Measurements from ENCODE around the gene QPCT. TPM values are rescaled to one million over a fixed set of nuclear protein-coding genes. Genes with fewer than 3 reads are reported as not detected.

QPCT gene
- total and polyA plus RNA-seq, 2 experiments from 2014 or later: 13.2 TPM

DNA sequence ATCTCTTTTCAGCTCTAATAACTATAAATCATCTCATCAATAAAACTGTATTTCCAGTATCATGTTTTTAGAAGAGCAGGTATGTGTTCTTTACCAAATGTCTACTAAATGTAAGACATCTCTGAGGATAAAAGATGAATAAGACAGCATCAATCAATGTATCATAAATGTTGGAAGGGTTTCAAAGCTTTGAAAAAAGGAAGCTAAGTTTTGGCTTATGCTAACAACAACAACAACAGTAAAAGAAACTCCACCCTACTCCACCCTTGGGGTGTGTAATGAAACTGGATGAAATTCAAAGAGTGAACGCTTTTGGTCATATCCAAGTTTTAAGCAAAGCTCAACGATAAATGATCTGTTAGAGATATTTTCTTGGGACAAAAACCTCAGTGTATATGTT lies 36.9 kb upstream of the QPCT start:
- peaks cover 7% of the 10 kb centered on the region; the same call in 1 of the 2 replicates for H3K4me1 ChIP-seq (ENCODE audit: insufficient read depth)
- no peak overlapping the region for H3K4me3 ChIP-seq
- no peaks in the 10 kb centered on the region for H3F3A ChIP-seq (replicated peaks; ENCODE audit: low read depth)
- H3K36me3 ChIP-seq (ENCODE audit: insufficient read depth): no peaks in the 10 kb centered on the region
- H3K27ac ChIP-seq (ENCODE audit: low read depth): no peak overlapping the region
- H4K20me1 ChIP-seq (replicated peaks; ENCODE audit: insufficient read depth): peaks cover 32% of the 10 kb centered on the region; the same call in 1 of the 2 replicates
- ATAC-seq (no peak), DNase-seq (ENCODE audit: low spot score) (no peak)
- H3K36me3 Mint-ChIP-seq (ENCODE audit: low read depth): peaks cover 20% of the 10 kb centered on the region
- peaks cover 98% of the 10 kb centered on the region for H3K79me2 ChIP-seq (replicated peaks; ENCODE audit: insufficient read depth)
- H3K9me2 ChIP-seq (ENCODE audit: insufficient read depth): no peaks in the 10 kb centered on the region
- H3K4me1 Mint-ChIP-seq: peaks cover 11% of the 10 kb centered on the region; the same call in 2 of the 3 replicates
- H3K4me2 ChIP-seq: no peak overlapping the region
- TF ChIP-seq EZH2phosphoT487 (IDR thresholded peaks at IDR 0.05; ENCODE audit: unreplicated experiment) (no peak), REST (IDR thresholded peaks at IDR 0.05; ENCODE audit: unreplicated experiment) (no peak), ZNF114 (CRISPR knock-in tag; IDR thresholded peaks at IDR 0.05) (no peak), NANOG (IDR thresholded peaks at IDR 0.05; ENCODE audit: borderline replicate concordance) (no peak), POLR2AphosphoS5 (IDR thresholded peaks at IDR 0.05; ENCODE audit: low read depth) (no peak), STAT1 (IDR thresholded peaks at IDR 0.05; ENCODE audit: unreplicated experiment) (no peak), EZH2 (IDR thresholded peaks at IDR 0.05; ENCODE audit: low read depth, unreplicated experiment) (no peak), ETS1 (IDR thresholded peaks at IDR 0.05) (no peak), CREB1 (CRISPR knock-in tag; IDR thresholded peaks at IDR 0.05; ENCODE audit: low read depth) (no peak)
- H2AFZ ChIP-seq: no peak overlapping the region
- H3K27me3 ChIP-seq (ENCODE audit: insufficient read depth): no peaks in the 10 kb centered on the region
- H3K27ac Mint-ChIP-seq: no peak overlapping the region
- H3K4me3 Mint-ChIP-seq: no peak overlapping the region
- peaks cover 15% of the 10 kb centered on the region for H3K9me3 Mint-ChIP-seq
- H3K27me3 Mint-ChIP-seq (ENCODE audit: insufficient read depth, low read depth, poor library complexity): no peaks in the 10 kb centered on the region

GRCh38 chr2:37315364-37315763 lies 29.1 kb upstream of the QPCT start:
- H3K9me2 ChIP-seq (ENCODE audit: insufficient read depth): no peaks in the 10 kb centered on the region
- H3K4me3 Mint-ChIP-seq: no peak overlapping the region
- peaks cover 24% of the 10 kb centered on the region; the same call in 1 of the 2 replicates for H4K20me1 ChIP-seq (replicated peaks; ENCODE audit: insufficient read depth)
- H3K4me1 Mint-ChIP-seq: peaks cover 60% of the 10 kb centered on the region
- no peak overlapping the region for H3K4me3 ChIP-seq
- H3K36me3 Mint-ChIP-seq (ENCODE audit: low read depth): no peaks in the 10 kb centered on the region
- H3K4me2 ChIP-seq: no peak overlapping the region
- H3K27me3 Mint-ChIP-seq (ENCODE audit: insufficient read depth, low read depth, poor library complexity): no peaks in the 10 kb centered on the region
- peak; percentile 57 for ATAC-seq
- H3K79me2 ChIP-seq (replicated peaks; ENCODE audit: insufficient read depth): peaks cover 100% of the 10 kb centered on the region
- no peaks in the 10 kb centered on the region for H3F3A ChIP-seq (replicated peaks; ENCODE audit: low read depth)
- no peaks in the 10 kb centered on the region for H3K27me3 ChIP-seq (ENCODE audit: insufficient read depth)
- no peak overlapping the region for H3K27ac Mint-ChIP-seq
- no peak overlapping the region for H2AFZ ChIP-seq
- DNase-seq (ENCODE audit: low spot score): no peak
- no peak overlapping the region for H3K27ac ChIP-seq (ENCODE audit: low read depth)
- no peaks in the 10 kb centered on the region for H3K9me3 Mint-ChIP-seq
- no peaks in the 10 kb centered on the region for H3K36me3 ChIP-seq (ENCODE audit: insufficient read depth)
- peaks cover 27% of the 10 kb centered on the region for H3K4me1 ChIP-seq (ENCODE audit: insufficient read depth)
- TF ChIP-seq POLR2AphosphoS5 (IDR thresholded peaks at IDR 0.05; ENCODE audit: low read depth): no peak
- no peak for TF ChIP-seq ETS1 (IDR thresholded peaks at IDR 0.05)
- TF ChIP-seq REST (IDR thresholded peaks at IDR 0.05; ENCODE audit: unreplicated experiment): no peak
- no peak for TF ChIP-seq CREB1 (CRISPR knock-in tag; IDR thresholded peaks at IDR 0.05; ENCODE audit: low read depth)
- TF ChIP-seq JUNB (IDR thresholded peaks at IDR 0.05; ENCODE audit: unreplicated experiment): no peak

Measured in GM23338 (cell line).